IPS-18c (cell line): ENCODE measurements around the gene TMEM106C.
A peak's percentile ranks its signal among the peaks of the same experiment; 100 is the strongest.

Experiments used
- H3K4me3 ChIP-seq: 2 replicates; pipeline ENCODE4 v1.7.0; 2013; ENCODE audit warnings: low read depth, mild to moderate bottlenecking, low read length, moderate library complexity; ENCODE audit not compliant: insufficient read depth
- H3K9me3 ChIP-seq: one replicate; pipeline ENCODE4 v1.6.1; 2013; ENCODE audit warnings: mild to moderate bottlenecking, low read length, moderate library complexity; ENCODE audit not compliant: control insufficient read depth, insufficient read depth

TMEM106C gene

DNA sequence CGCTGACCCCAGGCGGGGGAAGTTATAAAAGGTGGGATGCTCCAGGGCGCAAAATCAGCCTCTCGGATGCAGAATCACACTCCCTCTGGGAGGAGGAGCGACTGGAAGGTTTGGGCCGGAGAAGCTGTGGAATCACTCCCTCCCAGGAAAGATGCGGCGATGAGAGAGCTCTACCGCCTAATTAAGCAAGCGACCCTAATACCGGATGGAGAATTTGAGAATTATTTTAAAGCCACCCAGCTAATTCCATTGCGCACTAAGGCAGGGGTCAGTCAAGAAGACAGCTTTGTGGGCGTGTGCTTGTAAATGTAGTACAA is 39.0 kb downstream of the TMEM106C start:
- Histone ChIP-seq H3K4me3 (peak overlapping the region; percentile 15; the same call in 1 of the 2 replicates), H3K9me3 (no peaks in the 10 kb centered on the region)

DNA sequence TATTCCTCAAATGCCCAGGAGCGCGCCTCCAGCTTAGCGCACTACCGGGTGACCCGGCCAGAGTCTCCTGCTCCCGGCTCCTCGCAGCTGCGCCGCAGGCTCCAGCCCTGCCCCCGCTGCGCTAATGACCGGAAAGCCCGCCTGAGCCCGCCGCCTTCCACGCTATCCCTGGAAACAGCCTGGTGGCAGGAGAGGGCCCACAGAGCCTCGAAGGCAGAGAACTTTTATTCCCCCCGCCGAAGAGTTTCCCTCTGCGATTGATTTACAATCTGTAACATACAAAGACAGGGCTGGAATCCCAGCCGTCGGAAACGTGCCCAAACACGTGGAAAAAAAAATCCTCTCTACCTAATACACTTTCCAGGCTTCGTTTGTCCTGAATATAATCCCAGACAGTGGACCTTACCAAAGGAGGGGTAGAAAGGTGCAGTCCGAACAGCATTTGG is 39.4 kb downstream of the TMEM106C start:
- Histone ChIP-seq H3K9me3 (no peaks in the 10 kb centered on the region), H3K4me3 (peak overlapping the region; percentile 16)

DNA sequence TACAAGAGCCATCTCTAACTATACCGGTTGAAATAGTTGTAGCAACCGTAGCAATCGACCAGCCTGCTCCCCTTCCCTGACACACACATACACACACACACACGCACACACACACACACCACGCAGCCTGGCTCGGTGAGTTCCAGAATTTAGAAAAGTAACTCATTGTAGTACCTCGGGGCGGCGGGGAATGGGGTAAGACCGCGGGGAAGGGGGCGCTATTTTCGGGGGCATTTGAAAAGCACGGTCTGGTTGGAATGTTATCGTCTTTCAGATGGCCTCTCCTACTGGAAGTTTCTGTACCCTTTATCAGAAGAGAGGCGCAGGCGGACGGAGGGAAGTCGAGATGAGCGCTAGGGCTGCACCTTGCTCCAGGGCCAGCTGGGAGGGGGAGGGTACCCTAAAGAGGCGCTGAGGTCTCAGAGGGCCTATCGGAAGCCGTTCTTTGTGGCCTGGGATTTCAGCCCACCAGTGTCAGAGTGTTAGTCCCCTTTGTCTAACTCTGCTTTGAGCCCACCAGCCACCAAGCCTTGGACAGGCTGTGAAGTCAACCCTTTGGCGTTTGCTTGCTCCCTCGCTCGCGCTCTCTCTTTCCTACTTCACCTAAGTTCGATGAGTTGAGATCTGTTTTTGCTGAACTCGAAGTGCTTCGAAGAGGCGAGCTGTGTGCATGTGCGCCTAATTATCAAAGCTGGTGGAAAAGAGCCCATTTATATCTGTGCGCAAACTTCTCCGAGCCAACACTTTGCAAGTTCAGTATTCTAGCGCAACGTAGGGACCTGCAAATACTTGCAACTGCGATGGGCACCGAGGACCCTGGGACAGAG is 40.0 kb downstream of the TMEM106C start:
- Histone ChIP-seq H3K4me3 (peak overlapping the region; percentile 42), H3K9me3 (no peaks in the 10 kb centered on the region)

DNA sequence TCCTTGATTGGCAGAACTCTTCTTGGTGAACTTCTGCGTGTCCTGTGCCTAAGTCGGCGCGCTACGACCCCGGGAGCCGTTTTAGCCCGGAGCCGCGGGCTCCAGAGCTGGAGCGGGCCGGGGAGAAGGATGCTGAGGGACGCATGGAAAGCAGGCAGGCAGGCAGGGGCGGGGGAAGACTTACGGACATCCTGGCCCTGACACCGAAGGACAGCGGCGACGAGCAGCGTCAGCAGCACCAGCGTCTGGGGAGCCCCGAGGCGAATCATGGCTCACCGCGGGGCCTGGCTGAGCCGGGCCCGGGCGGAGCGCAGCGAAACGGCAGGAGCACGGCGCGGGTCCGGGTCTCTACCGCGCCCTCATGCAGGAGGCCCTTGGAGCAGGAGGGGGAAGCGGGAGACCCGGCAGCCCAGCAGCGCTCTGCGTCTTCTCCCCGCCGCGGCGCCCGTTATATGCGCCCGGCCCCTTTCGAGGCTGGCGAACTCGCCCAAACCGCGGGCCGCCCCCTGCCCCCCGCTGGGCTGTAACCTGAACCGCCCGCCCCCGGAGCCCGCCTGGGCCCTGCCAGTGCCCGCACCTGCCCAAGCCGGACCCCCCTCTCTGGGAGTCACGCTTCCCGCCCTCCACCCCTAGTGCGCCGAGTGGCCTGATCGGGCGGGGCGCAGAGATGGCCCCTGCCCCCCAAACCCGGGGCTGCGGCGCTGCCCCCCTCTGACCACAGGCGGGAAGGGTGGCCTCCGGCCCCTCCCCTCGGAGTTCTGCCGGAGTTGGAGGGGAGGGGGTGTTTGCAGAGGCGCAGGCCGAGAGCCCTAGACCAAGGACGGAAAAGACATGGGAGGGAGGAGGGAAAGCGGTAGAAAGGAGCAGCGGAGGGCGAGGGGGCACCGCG is 40.9 kb downstream of the TMEM106C start, which contains the start of gene COL2A1:
COL2A1 (minus strand) TSS at position 424 of the 889 bp plus-strand sequence; CDS start at position 269, 155 bp downstream.
- Histone ChIP-seq H3K4me3 (peak within 1 kb of the TSS; percentile 42), H3K9me3 (no peaks in the 10 kb centered on the region)

DNA sequence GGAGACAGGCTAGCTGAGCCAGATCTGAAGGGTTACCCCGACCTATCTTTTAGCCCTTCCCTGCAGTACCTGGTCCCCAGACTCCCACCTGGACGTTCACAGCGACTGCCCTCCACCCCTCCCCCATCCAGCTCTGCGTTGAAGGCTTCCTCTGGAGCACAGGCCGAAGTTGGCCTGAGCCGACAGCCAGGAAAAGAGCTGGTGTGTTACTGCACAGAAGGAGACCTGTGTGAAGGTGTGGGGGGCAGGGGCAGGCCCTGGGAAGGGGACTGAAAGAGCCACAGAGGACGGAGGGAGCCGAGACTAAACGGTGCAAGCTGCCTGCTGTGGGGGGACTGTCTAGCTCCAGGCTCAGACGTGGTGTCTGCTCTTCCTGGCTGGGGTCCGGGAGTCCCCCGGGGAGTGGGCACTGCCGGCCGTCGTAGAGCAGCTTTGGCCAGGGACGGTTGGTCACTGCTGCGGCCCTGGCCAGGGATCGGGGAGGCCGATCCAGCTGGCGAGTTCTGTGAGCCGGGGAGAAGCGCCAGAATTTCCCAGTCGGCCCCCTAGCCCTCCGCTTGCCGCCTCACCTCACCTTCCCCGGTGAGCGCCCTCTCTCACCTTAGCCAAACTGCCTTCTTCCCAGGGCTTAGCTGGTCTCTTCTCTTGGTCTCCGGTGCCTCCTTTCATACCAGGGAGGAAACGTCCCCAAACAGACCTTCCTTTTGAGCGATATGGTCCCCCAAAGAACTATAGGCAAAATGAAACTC is 41.8 kb downstream of the TMEM106C start:
- Histone ChIP-seq H3K9me3 (no peaks in the 10 kb centered on the region), H3K4me3 (peak overlapping the region; percentile 42)

DNA sequence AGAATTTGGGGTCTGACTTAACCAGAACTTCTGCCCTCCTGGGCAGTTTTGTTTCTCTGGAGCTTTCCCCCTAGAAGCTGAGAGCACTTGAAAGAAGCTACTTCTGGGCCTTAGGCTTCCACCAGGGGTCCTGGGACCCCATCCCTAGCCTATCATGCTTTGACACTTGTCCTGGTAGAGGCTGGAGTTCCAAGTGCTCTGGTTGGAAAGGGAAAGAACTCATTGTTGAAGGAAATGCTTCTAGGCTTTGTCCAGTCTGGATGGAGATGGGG is 42.3 kb downstream of the TMEM106C start:
- no peaks in the 10 kb centered on the region for H3K9me3 ChIP-seq
- no peak overlapping the region for H3K4me3 ChIP-seq

DNA sequence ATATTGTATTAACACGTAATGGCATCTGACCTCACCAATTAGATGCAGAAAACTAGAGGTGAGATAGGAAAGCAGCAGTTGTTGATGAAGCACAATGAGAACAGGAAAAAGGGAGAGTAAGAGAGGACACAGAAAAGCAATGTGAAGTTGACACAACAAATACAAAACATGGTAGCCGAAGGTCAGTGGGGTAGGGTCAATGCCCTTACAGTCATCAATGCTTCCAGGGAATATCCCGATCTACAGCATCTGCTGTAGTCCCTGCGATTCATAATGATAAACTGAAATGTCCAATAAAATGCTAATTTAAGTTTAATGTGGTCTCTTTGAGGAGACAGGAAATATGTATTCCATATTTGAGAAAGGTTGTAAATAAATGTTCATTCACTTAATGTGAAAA is 43.8 kb downstream of the TMEM106C start:
- no peaks in the 10 kb centered on the region for H3K9me3 ChIP-seq
- H3K4me3 ChIP-seq: no peak overlapping the region

DNA sequence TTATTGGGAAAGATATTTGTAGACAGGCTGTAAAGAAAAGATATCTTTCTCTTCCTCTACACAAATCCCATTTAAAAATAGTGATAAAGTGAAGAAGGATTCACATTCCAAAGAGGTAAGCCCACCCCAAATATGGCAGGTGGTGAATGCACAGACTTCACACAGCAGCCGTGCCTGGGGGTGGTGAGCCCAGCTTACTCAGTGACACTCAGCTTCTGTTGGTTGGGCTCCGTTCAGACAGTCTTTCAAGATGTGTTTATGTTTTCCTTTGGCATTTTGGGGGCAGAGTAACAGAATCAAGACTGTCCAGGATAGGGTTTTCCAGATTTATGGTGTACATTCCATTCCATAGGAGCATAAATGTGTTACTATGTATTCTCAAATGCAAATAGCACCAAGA is 45.0 kb downstream of the TMEM106C start:
- H3K4me3 ChIP-seq: no peak overlapping the region

DNA sequence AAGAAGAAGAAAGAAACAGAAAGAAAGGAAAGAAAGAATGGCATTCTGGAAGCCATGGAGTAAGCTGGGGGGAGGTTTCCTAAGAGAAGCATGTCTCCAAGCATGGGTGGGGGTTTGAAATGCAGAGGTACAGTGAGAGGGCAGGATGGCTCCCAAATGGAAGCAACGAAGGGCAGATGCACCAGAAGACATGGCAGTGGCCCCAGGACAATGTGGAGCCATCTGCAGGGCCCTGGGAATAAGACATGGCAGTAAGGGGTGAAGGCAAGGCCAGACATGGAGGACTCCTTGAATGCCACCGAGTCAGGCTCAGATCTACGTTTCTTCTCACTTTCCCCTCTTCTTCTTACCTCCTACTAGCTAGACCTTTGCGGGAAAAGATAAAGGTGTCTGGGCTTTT is 45.6 kb downstream of the TMEM106C start:
- Histone ChIP-seq H3K9me3 (no peaks in the 10 kb centered on the region), H3K4me3 (no peak overlapping the region)

More for the DNA sequence above, 45.0 kb downstream of the TMEM106C start:
- no peaks in the 10 kb centered on the region for H3K9me3 ChIP-seq

DNA sequence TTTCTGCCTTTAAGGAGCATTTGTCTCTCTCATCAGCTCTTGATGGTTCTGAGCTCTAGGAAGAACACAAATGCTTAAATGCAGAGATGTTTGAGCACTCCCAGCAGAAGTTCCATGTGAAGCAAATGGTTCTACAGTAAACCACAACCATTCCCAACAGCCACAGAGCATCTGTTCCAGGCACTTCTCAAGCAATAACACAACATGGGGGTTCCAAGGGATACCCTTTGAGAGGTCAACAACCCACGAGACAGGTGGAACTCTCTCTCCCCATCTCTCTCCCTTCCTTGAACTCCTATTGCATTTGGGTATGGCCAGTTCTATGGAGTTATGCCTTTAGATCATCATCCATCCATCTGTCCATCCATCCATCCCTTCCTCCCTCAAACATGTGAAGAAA is 46.1 kb downstream of the TMEM106C start:
- Histone ChIP-seq H3K9me3 (no peaks in the 10 kb centered on the region), H3K4me3 (no peak overlapping the region)

DNA sequence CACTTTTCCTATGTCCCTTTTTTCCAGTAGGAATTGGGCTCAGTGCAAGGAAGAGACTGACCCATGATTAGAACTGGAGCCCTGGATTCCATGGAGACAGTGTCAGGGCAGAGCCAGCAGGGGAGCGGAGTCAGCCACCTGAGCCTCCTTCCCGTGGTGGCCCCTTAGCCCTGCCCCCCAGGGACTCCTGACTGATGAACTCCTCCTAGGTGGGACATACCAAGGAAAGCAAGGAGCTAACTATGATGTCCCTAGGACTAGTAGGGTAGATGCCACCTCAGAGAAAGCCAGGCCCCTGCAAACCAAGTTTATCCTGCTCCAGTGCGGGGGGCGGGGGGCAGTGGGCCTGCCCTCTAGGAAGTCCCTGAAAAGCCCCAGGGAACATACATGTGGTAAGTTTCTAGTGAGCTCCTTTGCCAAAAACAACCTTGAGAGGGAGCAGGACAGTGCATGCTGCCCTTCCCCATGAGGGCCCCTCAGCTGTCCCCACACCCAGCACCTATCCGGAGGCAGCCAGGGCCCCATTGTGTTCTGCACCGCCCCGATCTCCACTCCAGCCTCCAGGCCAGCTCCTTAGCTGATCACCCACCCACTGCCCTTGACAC is 47.1 kb downstream of the TMEM106C start:
- Histone ChIP-seq H3K4me3 (no peak overlapping the region), H3K9me3 (no peaks in the 10 kb centered on the region)

DNA sequence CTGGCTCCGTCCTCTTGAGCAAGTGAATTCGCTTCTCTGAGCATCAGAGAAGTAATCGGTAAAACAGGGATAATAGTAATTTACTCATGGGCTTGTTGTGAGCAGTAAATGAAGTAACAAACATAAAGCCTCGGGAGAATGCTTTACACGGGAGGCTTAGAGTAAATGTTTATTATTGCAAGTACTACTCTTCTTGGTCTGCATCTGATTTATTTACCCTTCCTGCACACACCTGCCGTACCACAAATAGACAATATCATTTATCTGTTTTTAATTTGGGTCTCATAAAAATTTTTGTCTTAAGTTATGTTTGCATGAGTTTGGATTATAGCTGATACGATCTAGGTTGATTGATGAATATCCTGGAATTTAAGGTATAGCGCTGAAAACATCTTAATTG is 48.7 kb downstream of the TMEM106C start:
- H3K4me3 ChIP-seq: no peak overlapping the region

DNA sequence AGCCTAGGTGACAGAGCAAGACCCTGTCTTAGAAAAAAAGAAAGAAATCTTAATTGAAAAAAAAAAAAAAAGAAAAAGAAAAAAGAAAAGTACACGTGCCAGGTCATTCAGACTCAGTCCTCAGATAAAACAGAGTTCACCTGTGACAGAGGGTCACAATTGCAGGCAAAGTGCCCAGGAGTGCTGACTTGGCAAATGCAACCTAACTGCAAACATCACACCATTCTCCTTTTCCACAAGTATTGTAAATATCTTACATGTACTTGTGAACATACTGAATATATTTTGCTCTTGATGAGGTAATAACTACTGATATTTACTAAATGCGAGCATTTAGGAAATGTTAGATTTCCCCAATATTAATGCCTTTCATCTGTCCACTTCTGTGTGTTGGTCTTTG is 49.9 kb downstream of the TMEM106C start:
- Histone ChIP-seq H3K4me3 (no peak overlapping the region), H3K9me3 (no peaks in the 10 kb centered on the region)

More for the DNA sequence above, 48.7 kb downstream of the TMEM106C start:
- H3K9me3 ChIP-seq: no peaks in the 10 kb centered on the region

DNA sequence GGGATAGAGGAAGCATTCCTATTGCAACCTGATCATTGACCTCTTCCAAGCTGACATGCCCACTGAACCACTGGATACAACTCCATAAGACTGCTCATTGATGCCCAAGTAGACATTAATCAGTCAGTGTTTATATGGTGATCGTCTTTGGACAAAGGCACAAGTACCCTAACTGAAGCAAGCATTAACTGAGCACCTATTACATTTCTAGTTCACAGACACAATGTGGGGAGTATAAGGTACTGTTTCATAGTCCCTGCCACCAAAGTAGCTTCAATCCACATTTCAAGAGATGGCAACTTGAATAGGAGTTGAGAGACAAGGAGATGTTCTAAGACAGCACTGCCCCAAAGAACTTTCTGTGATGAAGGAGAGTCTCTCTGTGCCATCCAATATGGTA is 51.7 kb downstream of the TMEM106C start:
- H3K9me3 ChIP-seq: no peaks in the 10 kb centered on the region
- no peak overlapping the region for H3K4me3 ChIP-seq

DNA sequence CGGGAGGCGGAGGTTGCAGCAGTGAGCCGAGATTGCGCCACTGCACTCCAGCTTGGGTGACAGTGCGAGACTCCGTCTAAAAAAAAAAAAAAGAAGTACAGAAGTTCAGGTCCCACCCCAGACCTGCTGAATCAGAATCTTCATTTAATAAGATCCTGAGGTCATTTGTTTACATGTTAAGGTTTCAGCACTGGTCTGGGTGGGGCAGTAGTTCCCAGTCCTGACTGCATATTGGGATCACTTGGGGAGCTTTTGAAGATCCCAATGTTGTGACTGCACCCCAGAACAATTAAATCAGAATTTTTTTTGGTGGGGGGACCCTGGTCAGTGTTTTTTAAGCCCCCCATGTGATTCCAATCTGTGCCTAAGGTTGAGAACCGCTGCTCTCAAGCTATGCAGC is 52.6 kb downstream of the TMEM106C start:
- Histone ChIP-seq H3K9me3 (no peaks in the 10 kb centered on the region), H3K4me3 (no peak overlapping the region)

DNA sequence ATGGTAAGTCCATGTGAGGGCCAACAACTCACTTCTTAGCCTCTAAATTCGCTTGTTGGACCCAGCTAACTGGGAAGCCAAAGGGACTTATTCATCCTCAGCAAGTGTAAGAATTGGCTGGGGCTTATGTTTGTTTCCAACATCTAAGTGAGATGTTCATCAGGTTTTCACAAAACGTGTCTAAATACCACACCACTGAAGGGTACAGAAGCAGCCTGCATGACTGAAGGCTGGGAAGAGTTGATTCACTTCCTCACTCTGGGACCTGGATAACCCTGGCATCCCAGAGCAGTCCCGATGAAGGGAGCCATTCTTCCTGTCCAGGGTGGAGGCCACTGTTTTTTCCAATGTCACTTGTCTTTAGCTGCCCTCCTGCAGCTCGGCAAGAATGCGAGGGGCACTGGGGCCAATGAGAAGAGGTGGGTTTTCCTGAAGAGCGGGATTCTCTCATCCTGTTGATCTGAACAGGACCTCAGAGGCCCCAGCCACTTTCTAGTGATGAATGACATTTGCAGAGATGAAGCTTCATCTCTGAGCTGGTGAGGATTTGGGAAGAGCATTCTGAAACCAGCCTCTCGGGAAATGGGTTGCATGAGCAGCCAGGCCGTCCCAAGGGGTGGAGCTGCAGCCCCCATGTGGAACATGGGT is 53.1 kb downstream of the TMEM106C start:
- Histone ChIP-seq H3K4me3 (no peak overlapping the region), H3K9me3 (no peaks in the 10 kb centered on the region)

DNA sequence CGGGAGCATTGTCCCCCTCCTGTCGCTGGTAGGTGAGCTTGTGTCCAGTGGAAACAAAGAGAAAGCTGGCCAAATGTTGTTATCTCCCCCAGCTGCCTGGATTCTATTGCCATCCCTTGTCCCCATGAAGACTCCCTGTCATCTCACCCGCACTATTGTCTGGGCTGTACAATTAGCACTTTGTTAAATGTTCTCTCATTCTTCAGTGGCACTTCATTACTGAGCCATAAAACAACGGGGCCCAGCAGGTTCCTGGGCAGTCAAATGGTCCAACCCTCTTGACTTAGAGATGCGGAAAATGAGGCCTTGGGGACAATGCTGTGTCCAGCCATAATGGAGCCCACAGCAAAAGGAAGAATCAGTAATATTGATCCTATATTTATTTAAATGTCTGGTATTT is 54.1 kb downstream of the TMEM106C start:
- no peak overlapping the region for H3K4me3 ChIP-seq
- no peaks in the 10 kb centered on the region for H3K9me3 ChIP-seq
